ENCODE results near the gene YJEFN3.

YJEFN3 gene

GRCh38 chr19:19515642-19516519 lies 12.8 kb upstream of the YJEFN3 start, which contains the start of gene NDUFA13:
Gene NDUFA13 (plus strand): TSS chr19:19516225. CDS start chr19:19516239, 14 bp downstream.
- DNase-seq (ENCODE audit: insufficient read length, low spot score) (peak; percentile 94), FAIRE-seq (peak; percentile 98)

- DNase-seq (ENCODE audit: insufficient read length, low spot score) (no peak), FAIRE-seq (no peak)
Measured at GRCh38 chr19:19517235-19517619, 11.5 kb upstream of the YJEFN3 start.

GRCh38 chr19:19520989-19521388 lies 7.7 kb upstream of the YJEFN3 start:
- DNase-seq (ENCODE audit: insufficient read length, low spot score) (no peak), FAIRE-seq (no peak)

GRCh38 chr19:19523177-19523576 lies 5.5 kb upstream of the YJEFN3 start:
- FAIRE-seq (no peak), DNase-seq (ENCODE audit: insufficient read length, low spot score) (no peak)

- DNase-seq (ENCODE audit: insufficient read length, low spot score), result no peak
- FAIRE-seq, result no peak
Measured at GRCh38 chr19:19524053-19524452, 4.7 kb upstream of the YJEFN3 start.

- DNase-seq (ENCODE audit: insufficient read length, low spot score) (no peak), FAIRE-seq (no peak)
Measured at GRCh38 chr19:19525611-19526380, 2.9 kb upstream of the YJEFN3 start.

GRCh38 chr19:19526581-19527370 lies 1.9 kb upstream of the YJEFN3 start:
- FAIRE-seq (no peak), DNase-seq (ENCODE audit: insufficient read length, low spot score) (no peak)

GRCh38 chr19:19527371-19527656 lies 1.4 kb upstream of the YJEFN3 start:
- no peak for DNase-seq (ENCODE audit: insufficient read length, low spot score)
- FAIRE-seq, result no peak

GRCh38 chr19:19527674-19528625 lies 761 bp upstream of the YJEFN3 start:
- FAIRE-seq, result no peak
- DNase-seq (ENCODE audit: insufficient read length, low spot score), result no peak

- no peak for FAIRE-seq
- DNase-seq (ENCODE audit: insufficient read length, low spot score), result no peak
Measured at GRCh38 chr19:19529783-19530422, 1.2 kb downstream of the YJEFN3 start.

- FAIRE-seq (no peak), DNase-seq (ENCODE audit: insufficient read length, low spot score) (no peak)
Measured at GRCh38 chr19:19530423-19530804, 1.7 kb downstream of the YJEFN3 start.

GRCh38 chr19:19530889-19531288 lies 2.2 kb downstream of the YJEFN3 start:
- no peak for FAIRE-seq
- no peak for DNase-seq (ENCODE audit: insufficient read length, low spot score)

- FAIRE-seq, result peak; percentile 65
- peak; percentile 56 for DNase-seq (ENCODE audit: insufficient read length, low spot score)
Measured at GRCh38 chr19:19531951-19532805, 3.5 kb downstream of the YJEFN3 start.

GRCh38 chr19:19532806-19533701 lies 4.3 kb downstream of the YJEFN3 start:
- no peak for FAIRE-seq

GRCh38 chr19:19533841-19534240 lies 5.1 kb downstream of the YJEFN3 start:
- DNase-seq (ENCODE audit: insufficient read length, low spot score), result no peak
- FAIRE-seq, result no peak

More at GRCh38 chr19:19532806-19533701, 4.3 kb downstream of the YJEFN3 start:
- no peak for DNase-seq (ENCODE audit: insufficient read length, low spot score)

- no peak for DNase-seq (ENCODE audit: insufficient read length, low spot score)
- FAIRE-seq, result no peak
Measured at GRCh38 chr19:19534556-19535265, 6.0 kb downstream of the YJEFN3 start.
